ENCODE measurements around the gene SLC38A3. TPM values are rescaled to one million over a fixed set of nuclear protein-coding genes. Genes with fewer than 3 reads are reported as not detected.
"Not testable (repeated sequence)": the region's sequence is repeated elsewhere in the genome, so short reads cannot be mapped to it uniquely, and the experiment has no call there.

Gene SLC38A3
- polyA plus RNA-seq, 1 experiment: 0.06 TPM

DNA sequence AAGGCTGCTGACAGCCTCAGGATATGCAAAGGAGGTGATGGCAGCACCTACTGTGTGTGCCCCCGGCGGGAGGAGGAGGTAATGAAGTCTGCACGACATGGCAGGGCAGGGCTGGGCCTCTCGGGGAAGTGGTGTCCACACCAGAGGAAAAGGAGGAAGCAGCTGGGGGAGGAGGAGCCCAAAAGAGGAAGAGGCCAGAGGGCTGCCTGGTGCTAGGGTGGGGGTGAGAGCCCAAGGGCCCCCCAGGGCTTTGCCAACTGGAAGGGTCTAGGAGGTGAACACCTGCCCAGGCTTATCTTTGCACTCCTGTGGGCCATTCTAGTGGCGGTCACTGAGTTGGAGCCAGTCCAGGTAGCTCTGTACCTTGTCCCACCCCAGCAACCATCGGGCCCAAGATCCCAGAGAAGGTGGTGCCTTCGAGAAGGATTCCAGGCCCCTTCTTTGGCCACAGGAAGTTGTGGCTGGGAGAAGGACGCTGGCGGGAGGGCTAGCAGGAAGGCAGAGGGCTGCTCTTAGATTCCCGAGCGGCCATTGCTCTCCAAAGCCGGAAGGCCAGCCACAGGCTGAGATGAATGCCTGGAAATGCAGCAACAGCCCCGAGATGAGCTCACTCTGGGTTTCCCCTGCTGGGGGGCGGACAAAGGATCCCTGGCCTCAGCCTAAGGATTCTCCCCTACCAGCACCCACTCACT is 37.9 kb downstream of the SLC38A3 start:
- POLR2A ChIA-PET: no interaction called here
- CTCF ChIA-PET: interaction anchor here (0.6 to 2.0 kb wide), 8 partner anchors 8 to 48 kb away, joined by 3 to 13 read pairs (median 4); no protein-coding TSS in a partner anchor
- TF ChIP-seq, protein P1, sequence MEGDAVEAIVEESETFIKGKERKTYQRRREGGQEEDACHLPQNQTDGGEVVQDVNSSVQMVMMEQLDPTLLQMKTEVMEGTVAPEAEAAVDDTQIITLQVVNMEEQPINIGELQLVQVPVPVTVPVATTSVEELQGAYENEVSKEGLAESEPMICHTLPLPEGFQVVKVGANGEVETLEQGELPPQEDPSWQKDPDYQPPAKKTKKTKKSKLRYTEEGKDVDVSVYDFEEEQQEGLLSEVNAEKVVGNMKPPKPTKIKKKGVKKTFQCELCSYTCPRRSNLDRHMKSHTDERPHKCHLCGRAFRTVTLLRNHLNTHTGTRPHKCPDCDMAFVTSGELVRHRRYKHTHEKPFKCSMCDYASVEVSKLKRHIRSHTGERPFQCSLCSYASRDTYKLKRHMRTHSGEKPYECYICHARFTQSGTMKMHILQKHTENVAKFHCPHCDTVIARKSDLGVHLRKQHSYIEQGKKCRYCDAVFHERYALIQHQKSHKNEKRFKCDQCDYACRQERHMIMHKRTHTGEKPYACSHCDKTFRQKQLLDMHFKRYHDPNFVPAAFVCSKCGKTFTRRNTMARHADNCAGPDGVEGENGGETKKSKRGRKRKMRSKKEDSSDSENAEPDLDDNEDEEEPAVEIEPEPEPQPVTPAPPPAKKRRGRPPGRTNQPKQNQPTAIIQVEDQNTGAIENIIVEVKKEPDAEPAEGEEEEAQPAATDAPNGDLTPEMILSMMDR (IDR thresholded peaks at IDR 0.05; ENCODE audit: low read depth, low read length): no peak
- no peak for DNase-seq (ENCODE audit: low read depth, low spot score)
- Histone ChIP-seq H3K4me3 (ENCODE audit: low read depth, low read length) (no peak overlapping the region), H3K9me3 (ENCODE audit: control insufficient read depth, insufficient read depth, low read length) (no peaks in the 10 kb centered on the region; the same call in 1 of the 2 replicates), H3K27me3 (ENCODE audit: control insufficient read depth, insufficient read depth, low read length) (no peaks in the 10 kb centered on the region), H3K27ac (ENCODE audit: low read depth, low read length) (peak overlapping the region; percentile 65)

DNA sequence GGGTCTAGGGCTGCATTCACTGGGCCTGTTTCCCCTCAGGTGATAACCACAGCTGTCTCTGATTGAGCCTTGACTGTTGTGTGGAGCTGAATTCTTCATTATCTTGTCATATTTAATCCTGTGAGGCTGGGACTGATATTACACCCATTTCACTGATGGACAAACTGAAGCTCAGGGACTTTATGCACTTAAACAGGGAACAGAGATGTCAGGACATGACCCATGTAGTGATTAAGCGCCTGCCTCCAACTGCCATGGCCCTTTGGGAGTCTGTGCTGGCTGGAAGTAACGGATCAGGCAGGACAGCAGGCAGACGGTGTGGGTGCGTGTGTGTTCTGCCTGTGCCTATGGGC is 38.4 kb downstream of the SLC38A3 start:
- CTCF ChIA-PET: interaction anchor here (0.6 to 1.6 kb wide), 9 partner anchors 8 to 49 kb away, joined by 3 to 13 read pairs (median 4); no protein-coding TSS in a partner anchor
- H3K27ac ChIP-seq (ENCODE audit: low read depth, low read length): peak overlapping the region; percentile 65
- H3K27me3 ChIP-seq (ENCODE audit: control insufficient read depth, insufficient read depth, low read length): no peaks in the 10 kb centered on the region
- TF ChIP-seq, protein P1 (IDR thresholded peaks at IDR 0.05; ENCODE audit: low read depth, low read length): no peak
- no peaks in the 10 kb centered on the region; the same call in 1 of the 2 replicates for H3K9me3 ChIP-seq (ENCODE audit: control insufficient read depth, insufficient read depth, low read length)
- POLR2A ChIA-PET: no interaction called here
- H3K4me3 ChIP-seq (ENCODE audit: low read depth, low read length): no peak overlapping the region
- no peak for DNase-seq (ENCODE audit: low read depth, low spot score)

DNA sequence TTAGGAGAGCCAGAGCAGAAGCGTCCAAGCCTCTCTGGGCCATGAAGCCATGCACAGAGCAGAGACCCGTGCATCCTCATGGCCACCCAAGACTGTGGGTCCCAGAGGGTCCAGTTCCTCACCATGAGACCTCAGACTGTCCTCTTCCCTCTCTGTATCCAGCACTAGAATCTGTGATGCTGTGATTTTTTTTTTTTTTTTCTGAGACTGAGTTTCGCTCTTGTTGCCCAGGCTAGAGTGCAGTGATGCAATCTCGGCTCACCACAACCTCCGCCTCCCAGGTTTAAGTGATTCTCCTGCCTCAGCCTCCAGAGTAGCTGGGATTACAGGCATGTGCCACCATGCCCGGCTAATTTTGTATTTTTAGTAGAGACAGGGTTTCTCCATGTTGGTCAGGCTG is 39.7 kb downstream of the SLC38A3 start:
- POLR2A ChIA-PET: interaction anchor here (1.6 kb wide), 1 partner anchor 9 kb away, joined by 3 read pairs; no protein-coding TSS in a partner anchor
- not testable (repeated sequence) for H3K27ac ChIP-seq (ENCODE audit: low read depth, low read length); H3K4me3 ChIP-seq (ENCODE audit: low read depth, low read length); H3K9me3 ChIP-seq (ENCODE audit: control insufficient read depth, insufficient read depth, low read length); DNase-seq (ENCODE audit: low read depth, low spot score); H3K27me3 ChIP-seq (ENCODE audit: control insufficient read depth, insufficient read depth, low read length)
- CTCF ChIA-PET: interaction anchor here (1.3 kb wide), 1 partner anchor 15 kb away, joined by 3 read pairs; no protein-coding TSS in a partner anchor

DNA sequence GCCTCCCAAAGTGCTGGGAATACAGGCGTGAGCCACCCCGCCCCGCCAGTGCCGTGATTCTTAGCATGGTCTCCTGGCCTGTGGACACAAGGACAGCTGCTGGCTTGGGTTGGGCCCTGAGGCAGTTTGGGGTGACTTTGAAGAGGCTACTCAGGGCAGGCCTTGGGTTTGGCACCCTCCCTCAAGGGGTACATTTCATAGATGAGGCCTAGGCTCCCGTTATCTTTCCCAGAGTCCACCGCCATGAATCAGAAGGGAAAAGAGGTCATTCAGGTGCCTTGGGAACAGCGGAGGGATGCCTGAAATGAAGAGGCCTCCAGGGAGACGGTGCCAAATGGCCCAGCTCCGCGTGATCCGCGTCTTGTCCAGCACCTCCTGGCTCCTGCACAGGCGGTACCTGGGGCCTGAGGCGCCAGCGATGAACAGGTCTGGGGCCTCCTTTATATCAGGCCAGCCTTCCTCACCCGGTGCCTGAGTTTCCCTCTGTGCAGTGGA is 40.2 kb downstream of the SLC38A3 start:
- no peak for DNase-seq (ENCODE audit: low read depth, low spot score)
- POLR2A ChIA-PET: interaction anchor here (1.2 to 1.6 kb wide), 2 partner anchors 10 to 50 kb away, joined by 3 to 4 read pairs; no protein-coding TSS in a partner anchor
- no peaks in the 10 kb centered on the region for H3K27me3 ChIP-seq (ENCODE audit: control insufficient read depth, insufficient read depth, low read length)
- peak overlapping the region; percentile 49; the same call in 1 of the 2 replicates for H3K4me3 ChIP-seq (ENCODE audit: low read depth, low read length)
- no peaks in the 10 kb centered on the region; the same call in 1 of the 2 replicates for H3K9me3 ChIP-seq (ENCODE audit: control insufficient read depth, insufficient read depth, low read length)
- TF ChIP-seq, protein P1 (IDR thresholded peaks at IDR 0.05; ENCODE audit: low read depth, low read length): no peak
- CTCF ChIA-PET: no interaction called here
- peak overlapping the region; percentile 91 for H3K27ac ChIP-seq (ENCODE audit: low read depth, low read length)

DNA sequence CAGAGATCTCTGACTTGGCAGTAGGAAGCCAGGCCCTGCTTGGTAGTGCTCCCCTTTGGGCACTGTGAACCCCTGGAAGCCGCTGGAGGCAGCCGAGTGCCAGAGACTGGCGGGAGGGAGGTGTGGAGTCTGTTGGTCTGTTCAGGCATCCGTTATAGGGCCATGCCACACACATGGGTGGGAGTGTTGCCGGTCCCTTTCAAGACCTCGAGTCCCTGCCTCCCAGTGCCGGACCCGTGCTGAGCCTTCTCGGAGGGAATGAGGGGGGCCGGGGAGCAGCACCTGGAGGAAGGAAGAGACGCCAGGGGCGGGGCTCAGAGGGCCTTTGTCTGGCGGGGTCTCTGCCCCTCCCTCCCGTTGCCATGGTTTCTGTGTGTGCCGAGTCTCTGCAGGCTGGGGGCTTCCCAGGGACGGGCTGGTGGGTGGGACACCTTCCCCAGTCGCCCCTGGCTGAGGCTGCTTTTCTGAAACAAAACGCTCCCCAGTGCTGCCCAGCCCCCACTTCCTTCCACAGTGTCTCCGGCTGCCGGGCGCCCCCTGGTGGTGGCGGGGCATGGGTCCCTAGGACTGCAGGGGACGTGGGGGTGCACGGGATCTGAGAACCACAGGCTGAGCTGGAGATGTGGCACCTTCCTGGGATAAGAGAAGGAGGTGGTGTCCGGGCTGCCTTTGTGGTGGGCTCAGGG is 40.9 kb downstream of the SLC38A3 start:
- CTCF ChIA-PET: interaction anchor here (0.6 to 1.9 kb wide), 28 partner anchors 8 to 1949 kb away, joined by 3 to 45 read pairs (median 5); partner anchors contain the start of genes GNAI2, GNAT1, HYAL3 and NAA80
- POLR2A ChIA-PET: interaction anchor here (0.8 to 2.8 kb wide), 6 partner anchors 10 to 91 kb away, joined by 3 to 24 read pairs (median 4); partner anchors contain the start of gene GNAI2
- DNase-seq (ENCODE audit: low read depth, low spot score): no peak
- peak overlapping the region; percentile 91 for H3K27ac ChIP-seq (ENCODE audit: low read depth, low read length)
- no peaks in the 10 kb centered on the region for H3K27me3 ChIP-seq (ENCODE audit: control insufficient read depth, insufficient read depth, low read length)
- TF ChIP-seq, protein P1 (IDR thresholded peaks at IDR 0.05; ENCODE audit: low read depth, low read length): peak; percentile 97
- no peaks in the 10 kb centered on the region; the same call in 1 of the 2 replicates for H3K9me3 ChIP-seq (ENCODE audit: control insufficient read depth, insufficient read depth, low read length)
- H3K4me3 ChIP-seq (ENCODE audit: low read depth, low read length): peak overlapping the region; percentile 49
